ENCODE measurements around the gene SIGLEC14. TPM values are rescaled to one million over a fixed set of nuclear protein-coding genes. Genes with fewer than 3 reads are reported as not detected.

SIGLEC14 gene
- total RNA-seq, 1 experiment from 2014 or later: not detected

DNA sequence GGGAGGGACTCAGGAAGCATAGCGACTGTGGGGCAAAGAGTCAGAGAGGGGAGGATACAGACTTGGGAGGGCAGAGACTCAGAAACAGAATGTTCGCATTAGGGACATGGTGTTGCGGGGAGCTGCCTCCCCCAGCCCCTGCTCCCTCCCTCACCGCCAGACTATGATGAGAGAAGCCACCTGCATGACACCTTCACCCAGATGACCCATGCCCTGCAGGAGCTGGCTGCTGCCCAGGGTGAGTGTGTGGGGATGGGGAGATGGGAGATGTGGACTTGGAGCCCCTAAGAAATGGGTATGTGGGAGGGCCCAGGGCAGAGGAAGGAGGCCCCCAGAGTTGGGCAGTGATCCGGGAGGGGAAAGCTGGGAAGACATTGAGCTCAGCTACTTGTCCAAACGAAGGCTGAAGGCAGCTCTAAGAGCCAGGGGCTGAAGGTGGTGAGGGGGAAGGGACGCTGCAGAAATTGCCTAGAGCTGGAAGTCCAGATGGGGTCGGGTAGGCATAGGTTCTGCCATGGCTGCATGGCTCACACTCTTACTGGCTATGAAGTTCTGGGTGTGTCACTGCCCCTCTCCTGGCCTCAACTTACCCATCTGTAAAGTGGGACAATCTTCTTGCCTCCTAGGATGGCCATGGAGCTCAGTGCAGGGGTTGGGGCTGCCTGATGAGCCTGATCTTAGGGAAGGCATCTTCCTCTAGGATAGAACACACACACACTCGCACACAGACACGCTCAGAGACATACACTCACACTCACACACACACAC lies 47.9 kb upstream of the SIGLEC14 start:
- no peaks in the 10 kb centered on the region for H3F3A ChIP-seq (ENCODE audit: insufficient read depth, low read depth)
- H3K9me2 ChIP-seq (ENCODE audit: insufficient read depth): no peaks in the 10 kb centered on the region
- peaks cover 21% of the 10 kb centered on the region; the same call in 1 of the 2 replicates for H4K20me1 ChIP-seq (ENCODE audit: insufficient read depth)
- H3K9me3 ChIP-seq (ENCODE audit: insufficient read depth, low read depth): no peaks in the 10 kb centered on the region
- H3K36me3 ChIP-seq (ENCODE audit: low read depth): peaks cover 8% of the 10 kb centered on the region; the same call in 1 of the 2 replicates
- intact Hi-C loops (cut with micrococcal nuclease; ENCODE audit: unreplicated experiment): no loop called here
- no peak overlapping the region for H3K4me3 ChIP-seq
- H3K4me2 ChIP-seq: no peak overlapping the region
- no peak for TF ChIP-seq EZH2 (IDR thresholded peaks at IDR 0.05; ENCODE audit: low read depth)
- TF ChIP-seq, protein P1, sequence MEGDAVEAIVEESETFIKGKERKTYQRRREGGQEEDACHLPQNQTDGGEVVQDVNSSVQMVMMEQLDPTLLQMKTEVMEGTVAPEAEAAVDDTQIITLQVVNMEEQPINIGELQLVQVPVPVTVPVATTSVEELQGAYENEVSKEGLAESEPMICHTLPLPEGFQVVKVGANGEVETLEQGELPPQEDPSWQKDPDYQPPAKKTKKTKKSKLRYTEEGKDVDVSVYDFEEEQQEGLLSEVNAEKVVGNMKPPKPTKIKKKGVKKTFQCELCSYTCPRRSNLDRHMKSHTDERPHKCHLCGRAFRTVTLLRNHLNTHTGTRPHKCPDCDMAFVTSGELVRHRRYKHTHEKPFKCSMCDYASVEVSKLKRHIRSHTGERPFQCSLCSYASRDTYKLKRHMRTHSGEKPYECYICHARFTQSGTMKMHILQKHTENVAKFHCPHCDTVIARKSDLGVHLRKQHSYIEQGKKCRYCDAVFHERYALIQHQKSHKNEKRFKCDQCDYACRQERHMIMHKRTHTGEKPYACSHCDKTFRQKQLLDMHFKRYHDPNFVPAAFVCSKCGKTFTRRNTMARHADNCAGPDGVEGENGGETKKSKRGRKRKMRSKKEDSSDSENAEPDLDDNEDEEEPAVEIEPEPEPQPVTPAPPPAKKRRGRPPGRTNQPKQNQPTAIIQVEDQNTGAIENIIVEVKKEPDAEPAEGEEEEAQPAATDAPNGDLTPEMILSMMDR (conservative IDR thresholded peaks at IDR 0.05): no peak
- ChIA-PET CTCF (no interaction called here), POLR2A (ENCODE audit: unreplicated experiment) (no interaction called here)
- no peak overlapping the region for H2AFZ ChIP-seq
- peaks cover 37% of the 10 kb centered on the region for H3K79me2 ChIP-seq (ENCODE audit: low read depth)
- no peaks in the 10 kb centered on the region for H3K27me3 ChIP-seq (ENCODE audit: insufficient read depth, low read depth)
- peaks cover 11% of the 10 kb centered on the region; the same call in 1 of the 2 replicates for H3K4me1 ChIP-seq (replicated peaks; ENCODE audit: insufficient read depth)
- BruUV-seq (replicated peaks): no TSS peak
- no peak for DNase-seq
- no peak overlapping the region for H3K27ac ChIP-seq

DNA sequence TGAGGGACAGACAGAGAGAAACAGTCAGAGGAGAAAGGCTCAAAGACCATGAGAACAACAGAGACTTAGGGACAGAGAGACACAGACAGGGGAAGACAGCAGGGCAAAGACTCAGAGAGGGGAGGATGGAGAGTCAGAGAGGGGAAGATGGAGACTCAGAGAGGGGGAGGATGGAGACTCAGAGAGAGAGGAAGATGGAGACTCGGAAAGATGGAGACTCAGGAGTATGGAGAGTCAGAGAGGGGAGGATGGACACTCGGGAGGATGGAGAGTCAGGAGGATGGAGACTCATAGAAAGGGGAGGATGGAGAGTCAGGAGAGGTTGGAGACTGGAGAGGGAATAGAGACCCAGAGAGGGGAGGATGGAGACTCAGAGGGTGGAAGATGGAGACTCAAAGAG lies 47.2 kb upstream of the SIGLEC14 start:
- POLR2A ChIA-PET (ENCODE audit: unreplicated experiment): no interaction called here
- Histone ChIP-seq H3K27me3 (ENCODE audit: insufficient read depth, low read depth) (no peaks in the 10 kb centered on the region), H3K4me1 (replicated peaks; ENCODE audit: insufficient read depth) (peaks cover 11% of the 10 kb centered on the region; the same call in 1 of the 2 replicates), H3K4me3 (no peak overlapping the region), H3K9me2 (ENCODE audit: insufficient read depth) (no peaks in the 10 kb centered on the region), H3K79me2 (ENCODE audit: low read depth) (peaks cover 37% of the 10 kb centered on the region), H2AFZ (no peak overlapping the region), H3K4me2 (no peak overlapping the region), H4K20me1 (ENCODE audit: insufficient read depth) (peaks cover 21% of the 10 kb centered on the region; the same call in 1 of the 2 replicates), H3K27ac (no peak overlapping the region), H3K36me3 (ENCODE audit: low read depth) (peaks cover 8% of the 10 kb centered on the region; the same call in 1 of the 2 replicates), H3K9me3 (ENCODE audit: insufficient read depth, low read depth) (no peaks in the 10 kb centered on the region), H3F3A (ENCODE audit: insufficient read depth, low read depth) (no peaks in the 10 kb centered on the region)
- CTCF ChIA-PET: no interaction called here
- intact Hi-C loops (cut with micrococcal nuclease; ENCODE audit: unreplicated experiment): no loop called here
- no peak for TF ChIP-seq EZH2 (IDR thresholded peaks at IDR 0.05; ENCODE audit: low read depth)
- TF ChIP-seq, protein P1 (conservative IDR thresholded peaks at IDR 0.05): no peak
- BruUV-seq (replicated peaks): no TSS peak
- DNase-seq: no peak

DNA sequence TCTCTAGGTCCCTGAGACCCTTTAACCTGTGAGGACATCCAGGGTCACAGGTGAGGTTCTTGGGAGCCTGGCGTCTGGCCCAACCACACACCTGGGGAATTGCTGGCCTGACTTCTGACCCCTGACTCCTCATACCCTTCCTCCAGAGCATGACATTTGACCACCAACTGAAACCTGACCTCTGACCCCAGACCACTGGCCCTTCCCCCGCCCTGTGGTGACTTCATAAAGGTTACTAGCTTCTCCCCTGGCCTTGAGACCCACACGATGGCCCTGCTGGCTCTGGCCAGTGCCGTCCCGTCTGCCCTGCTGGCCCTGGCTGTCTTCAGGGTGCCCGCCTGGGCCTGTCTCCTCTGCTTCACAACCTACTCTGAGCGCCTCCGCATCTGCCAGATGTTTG lies 46.6 kb upstream of the SIGLEC14 start, which contains the start of gene SPACA6:
Gene SPACA6 (plus strand): TSS at position 71 of the 400 bp plus-strand sequence. CDS start 197 bp downstream, at position 268.
- no TSS peak for BruUV-seq (replicated peaks)
- peaks cover 8% of the 10 kb centered on the region; the same call in 1 of the 2 replicates for H3K36me3 ChIP-seq (ENCODE audit: low read depth)
- intact Hi-C loops (cut with micrococcal nuclease; ENCODE audit: unreplicated experiment): no loop called here
- no peaks in the 10 kb centered on the region for H3K27me3 ChIP-seq (ENCODE audit: insufficient read depth, low read depth)
- H2AFZ ChIP-seq: no peak within 1 kb of the TSS
- peaks cover 13% of the 10 kb centered on the region for H3K4me1 ChIP-seq (replicated peaks; ENCODE audit: insufficient read depth)
- peaks cover 21% of the 10 kb centered on the region; the same call in 1 of the 2 replicates for H4K20me1 ChIP-seq (ENCODE audit: insufficient read depth)
- no peak within 1 kb of the TSS for H3K4me2 ChIP-seq
- no peak within 1 kb of the TSS for H3K4me3 ChIP-seq
- H3K9me2 ChIP-seq (ENCODE audit: insufficient read depth): no peaks in the 10 kb centered on the region
- TF ChIP-seq, protein P1 (conservative IDR thresholded peaks at IDR 0.05): no peak
- TF ChIP-seq EZH2 (IDR thresholded peaks at IDR 0.05; ENCODE audit: low read depth): no peak
- peaks cover 3% of the 10 kb centered on the region; the same call in 1 of the 2 replicates for H3F3A ChIP-seq (ENCODE audit: insufficient read depth, low read depth)
- DNase-seq: no peak
- no peaks in the 10 kb centered on the region for H3K9me3 ChIP-seq (ENCODE audit: insufficient read depth, low read depth)
- ChIA-PET POLR2A (ENCODE audit: unreplicated experiment) (no interaction called here), CTCF (no interaction called here)
- peaks cover 37% of the 10 kb centered on the region for H3K79me2 ChIP-seq (ENCODE audit: low read depth)
- no peak within 1 kb of the TSS for H3K27ac ChIP-seq

Data from PC-9 (cell line).